HG02973 (cell line): Measurements from ENCODE around the gene SPINDOC.
A peak's percentile ranks its signal among the peaks of the same experiment; 100 is the strongest.
"Not testable (repeated sequence)": the region's sequence is repeated elsewhere in the genome, so short reads cannot be mapped to it uniquely, and the experiment has no call there.

Experiments used
- ATAC-seq: cut with Tn5 transposase; IDR thresholded peaks from one replicate; pipeline ENCODE4 v1.9.1; 2021; ENCODE audit warnings: moderate library complexity; ENCODE audit not compliant: unreplicated experiment

The SPINDOC gene

DNA sequence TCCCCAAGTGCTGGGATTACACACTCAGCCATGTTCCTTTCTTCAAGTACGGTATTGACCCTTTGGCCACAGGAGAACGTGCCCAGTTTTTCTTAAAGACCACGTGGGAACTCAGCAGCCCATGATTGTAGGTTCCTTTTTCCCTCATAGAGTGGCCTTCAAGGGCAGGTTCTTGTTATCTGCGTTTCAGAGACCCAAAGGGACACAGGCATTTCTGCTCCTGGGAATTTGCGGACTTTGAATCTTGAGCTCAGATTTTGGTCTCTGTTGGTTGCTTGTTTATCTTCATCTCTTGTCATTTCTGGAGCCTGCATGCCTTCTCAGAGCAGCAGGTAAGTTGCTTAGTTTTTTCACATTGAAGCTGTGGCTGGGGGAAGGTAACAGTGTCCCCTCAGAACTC lies 37.7 kb downstream of the SPINDOC start:
- no peak for ATAC-seq

DNA sequence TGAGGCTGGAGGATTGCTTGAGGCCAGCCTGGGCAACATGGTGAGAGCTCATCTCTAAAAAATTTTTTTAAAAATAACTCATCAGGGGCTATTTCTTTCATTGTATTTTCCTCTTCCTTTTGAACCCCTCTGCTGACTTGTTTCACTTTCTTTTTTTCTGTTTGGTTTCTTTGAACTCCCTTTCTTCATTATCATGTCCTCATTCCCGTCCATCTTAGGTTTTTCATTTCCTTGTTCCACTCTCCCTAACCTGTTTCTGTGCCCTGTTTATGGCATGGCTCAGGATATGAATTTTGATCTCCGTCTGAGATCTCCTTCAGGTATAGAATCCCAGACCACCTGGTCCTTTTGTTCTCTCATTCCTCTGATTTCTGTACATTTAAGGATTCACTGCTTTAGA lies 38.1 kb downstream of the SPINDOC start:
- ATAC-seq = no peak

DNA sequence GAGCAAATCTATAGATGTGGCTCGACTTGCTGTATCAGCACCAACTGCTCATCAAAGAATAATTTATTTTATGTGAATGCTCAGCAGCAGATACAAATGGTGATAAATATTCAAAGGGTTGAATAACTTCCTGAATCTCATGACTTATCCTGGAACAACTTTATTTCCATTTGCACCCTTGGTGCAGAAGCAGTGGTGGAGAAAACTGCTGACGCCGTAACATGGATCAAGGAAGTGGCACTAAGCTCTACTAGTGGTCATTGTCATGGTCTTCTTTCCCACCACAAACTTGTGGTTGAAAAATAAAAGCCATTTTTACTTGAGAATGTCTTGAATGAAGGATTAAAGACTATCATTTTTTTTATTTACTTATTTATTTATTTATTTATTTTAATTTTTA lies 40.2 kb downstream of the SPINDOC start:
- no peak for ATAC-seq

DNA sequence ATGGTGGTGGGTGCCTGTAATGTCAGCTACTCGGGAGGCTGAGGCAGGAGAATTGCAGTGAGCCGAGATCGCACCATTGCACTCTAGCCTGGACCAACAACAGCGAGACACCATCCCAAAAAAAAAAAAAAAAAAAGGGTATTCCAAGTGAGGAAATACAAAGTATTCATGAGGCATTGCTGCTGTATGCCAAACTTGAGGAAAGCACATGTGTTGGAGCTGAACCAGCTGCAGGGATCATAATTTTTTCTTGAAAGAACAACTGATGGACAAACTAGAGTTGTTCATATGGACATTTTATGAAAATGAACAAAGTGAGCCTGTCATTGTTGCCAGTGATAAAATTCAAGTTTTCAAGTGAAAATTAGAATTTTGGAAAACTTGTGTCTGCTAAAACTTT lies 41.4 kb downstream of the SPINDOC start:
- ATAC-seq = no peak

DNA sequence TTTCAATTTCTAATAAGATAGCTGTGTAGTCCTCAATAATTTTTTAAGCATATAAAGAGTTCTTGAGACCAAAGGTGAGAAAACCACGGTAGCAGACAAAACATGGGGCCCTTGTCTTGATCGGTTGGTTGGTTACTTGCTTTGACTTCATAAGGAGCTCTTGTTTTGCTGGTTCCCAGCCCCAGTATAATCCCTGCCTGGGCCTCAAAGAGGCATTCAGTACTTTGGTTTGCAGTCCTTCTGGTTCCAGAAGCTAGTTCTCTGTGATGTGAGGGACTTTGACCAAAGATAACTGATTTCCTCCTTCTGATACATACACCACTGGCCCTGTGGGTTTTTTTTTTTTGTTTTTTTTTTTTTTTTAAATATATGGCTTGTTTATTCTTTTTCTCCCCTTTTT lies 42.7 kb downstream of the SPINDOC start:
- ATAC-seq = no peak

DNA sequence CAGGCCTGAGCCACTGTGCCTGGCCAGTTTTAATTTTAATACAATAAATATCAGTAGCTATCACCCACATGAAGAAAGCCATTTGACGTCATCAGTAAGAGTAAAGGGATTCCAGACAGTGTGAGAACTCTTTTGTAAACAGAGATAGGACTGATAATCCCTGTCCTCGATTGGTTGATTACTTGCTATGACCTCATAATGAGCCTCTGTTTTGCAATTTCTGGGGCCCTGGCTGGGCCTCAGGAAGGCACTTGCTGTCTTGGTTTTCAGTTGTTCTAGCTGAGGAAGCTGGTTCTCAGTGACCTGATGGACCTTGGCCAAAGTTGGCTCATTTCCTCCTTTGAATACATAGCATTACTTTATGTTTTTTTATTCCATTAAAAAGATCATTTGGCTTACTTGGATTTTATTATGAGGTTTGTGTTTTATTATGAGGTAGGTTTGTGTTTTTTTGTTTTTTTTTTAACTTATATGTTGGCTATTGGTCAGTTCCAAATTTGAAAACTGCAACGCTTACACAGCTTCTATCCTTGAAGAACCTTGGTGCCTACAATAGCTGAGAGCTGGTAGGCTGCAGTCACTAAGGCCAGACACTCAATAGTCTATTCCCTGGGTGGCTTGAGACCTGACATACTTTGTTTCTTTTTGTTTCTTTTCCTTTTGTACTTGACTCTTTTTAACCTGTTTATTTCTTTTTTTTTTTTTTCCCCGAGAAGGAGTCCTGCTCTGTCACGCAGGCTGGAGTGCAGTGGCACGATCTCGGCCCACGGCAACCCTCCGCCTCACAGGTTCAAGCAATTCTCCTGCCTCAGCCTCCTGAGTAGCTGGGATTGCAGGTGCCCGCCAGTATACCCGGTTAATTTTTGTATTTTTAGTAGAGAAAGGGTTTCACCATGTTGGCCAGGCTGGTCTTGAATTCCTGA lies 45.6 kb downstream of the SPINDOC start:
- no peak for ATAC-seq

DNA sequence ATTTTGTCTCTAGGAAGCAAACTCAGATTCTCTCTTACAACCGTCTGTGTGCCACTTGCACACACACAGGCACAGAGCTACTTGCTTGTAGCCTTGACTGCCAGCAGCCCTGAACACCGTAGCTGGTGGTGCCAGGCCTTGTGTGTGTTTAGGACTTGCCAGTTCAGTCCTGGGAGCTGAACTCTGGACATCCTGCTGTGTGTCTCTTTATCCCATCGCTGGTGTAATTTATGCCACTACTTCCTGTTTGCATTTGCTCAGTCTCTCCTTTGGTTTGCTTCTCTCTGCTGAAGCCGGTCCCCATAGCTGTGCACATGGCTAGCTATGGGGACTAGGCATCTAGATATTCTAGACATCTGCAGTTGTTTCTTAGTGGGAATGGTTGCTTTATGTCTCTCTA lies 49.7 kb downstream of the SPINDOC start:
- ATAC-seq = no peak

DNA sequence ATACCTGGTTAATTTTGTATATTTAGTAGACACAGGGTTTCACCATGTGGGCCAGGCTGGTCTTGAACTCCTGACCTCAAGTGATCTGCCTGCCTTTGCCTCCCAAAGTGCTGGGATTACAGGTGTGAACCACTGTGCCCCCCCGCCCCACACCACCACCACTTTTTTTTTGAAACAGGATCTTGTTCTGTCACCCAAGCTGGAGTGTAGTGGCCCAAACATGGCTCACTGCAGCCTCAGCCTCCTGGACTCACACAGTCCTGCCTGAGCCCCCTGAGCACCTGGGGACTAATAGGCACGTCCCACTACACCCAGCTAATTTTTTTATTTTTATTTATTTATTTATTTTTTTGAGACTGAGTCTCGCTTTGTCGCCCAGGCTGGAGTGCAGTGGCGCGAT lies 50.4 kb downstream of the SPINDOC start:
- ATAC-seq = not testable (repeated sequence)

DNA sequence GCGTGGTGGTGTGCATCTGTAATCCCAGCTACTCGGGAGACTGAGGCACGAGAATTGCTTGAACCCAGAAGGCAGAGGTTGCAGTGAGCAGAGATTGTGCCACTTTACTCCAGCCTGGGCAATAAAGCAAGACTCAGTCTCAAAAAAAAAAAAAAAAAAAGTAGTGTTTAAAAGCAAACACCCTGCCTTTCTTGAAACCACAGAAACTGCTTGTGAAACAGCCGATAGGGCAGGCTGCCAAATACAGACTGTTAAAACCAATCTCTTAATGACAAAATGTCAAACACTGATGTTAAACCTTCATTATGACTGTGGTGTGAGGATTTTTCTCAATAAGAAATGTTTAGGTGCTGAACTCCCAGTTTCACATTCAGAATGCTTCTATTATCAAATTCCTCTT lies 53.0 kb downstream of the SPINDOC start:
- peak; percentile 46 for ATAC-seq

DNA sequence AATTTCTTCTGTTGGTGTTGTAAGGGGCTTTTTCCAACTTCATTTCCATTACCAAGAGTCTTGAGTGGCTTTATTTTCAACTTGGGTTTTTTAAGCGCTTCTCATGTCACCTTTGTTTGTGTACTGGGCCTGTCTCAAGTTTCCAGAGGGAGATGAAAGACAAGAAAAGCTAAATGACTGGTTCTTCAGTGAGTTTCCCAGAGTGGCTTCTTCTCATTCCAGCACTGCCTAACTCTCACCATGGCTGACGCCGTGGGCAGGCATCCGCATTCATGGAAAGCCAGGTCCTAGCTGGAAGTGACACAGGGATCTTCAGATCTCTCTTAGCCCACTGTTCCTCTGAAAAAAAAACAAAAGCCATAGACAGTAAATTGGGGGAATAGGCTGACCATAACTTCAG lies 54.3 kb downstream of the SPINDOC start:
- ATAC-seq = no peak

DNA sequence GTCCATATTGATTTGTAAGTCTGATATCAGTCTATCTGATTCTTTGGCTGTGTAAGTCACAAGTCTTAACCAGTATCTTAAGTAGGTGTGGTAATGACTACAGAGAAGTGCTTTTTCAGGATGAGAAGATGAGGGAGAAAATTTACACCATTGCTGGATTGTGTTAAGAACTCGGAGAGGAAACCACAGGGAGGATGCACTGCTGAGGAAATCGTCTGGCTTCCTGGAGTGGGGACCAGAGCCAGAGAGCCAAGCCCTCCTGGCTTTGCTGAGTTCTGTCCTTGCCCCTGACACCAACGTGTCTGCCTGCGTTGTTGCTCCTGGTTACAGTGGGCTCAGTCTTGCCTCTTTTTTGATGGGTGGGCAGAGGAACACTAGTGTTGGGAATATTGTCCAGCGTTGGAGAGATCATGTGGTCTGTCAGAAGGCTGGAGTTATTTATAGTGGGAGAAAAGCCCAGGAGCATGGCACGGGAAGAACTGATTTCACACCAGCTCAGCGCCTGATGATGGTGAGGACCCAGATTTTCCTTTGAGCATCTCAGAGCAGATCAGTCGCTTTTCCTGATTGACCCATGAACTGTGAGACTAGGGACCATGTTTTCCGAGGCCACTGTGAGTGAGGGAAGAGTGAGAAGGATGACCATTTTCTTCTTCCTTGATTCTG lies 55.3 kb downstream of the SPINDOC start:
- no peak for ATAC-seq

DNA sequence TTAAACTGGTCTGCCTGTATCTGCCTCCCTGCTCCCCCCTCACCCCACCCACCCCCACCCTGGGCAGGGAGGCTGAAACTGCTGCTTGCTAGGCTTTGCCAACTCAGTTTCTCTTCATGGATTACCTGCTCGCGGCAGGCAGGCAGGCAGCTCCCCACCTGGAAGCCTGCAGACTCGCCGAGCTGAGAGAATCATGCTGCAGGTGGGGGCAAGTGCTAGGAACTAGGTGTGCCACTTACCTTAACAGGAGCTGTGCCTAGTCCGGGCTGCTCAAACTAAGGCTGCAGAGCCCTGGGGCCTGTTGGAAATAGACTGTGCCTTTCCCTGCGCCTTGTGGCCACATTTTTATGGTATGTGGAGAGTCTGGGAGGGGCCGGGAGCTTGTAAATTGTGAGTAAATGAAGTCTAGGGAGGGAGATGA lies 55.9 kb downstream of the SPINDOC start:
- no peak for ATAC-seq

DNA sequence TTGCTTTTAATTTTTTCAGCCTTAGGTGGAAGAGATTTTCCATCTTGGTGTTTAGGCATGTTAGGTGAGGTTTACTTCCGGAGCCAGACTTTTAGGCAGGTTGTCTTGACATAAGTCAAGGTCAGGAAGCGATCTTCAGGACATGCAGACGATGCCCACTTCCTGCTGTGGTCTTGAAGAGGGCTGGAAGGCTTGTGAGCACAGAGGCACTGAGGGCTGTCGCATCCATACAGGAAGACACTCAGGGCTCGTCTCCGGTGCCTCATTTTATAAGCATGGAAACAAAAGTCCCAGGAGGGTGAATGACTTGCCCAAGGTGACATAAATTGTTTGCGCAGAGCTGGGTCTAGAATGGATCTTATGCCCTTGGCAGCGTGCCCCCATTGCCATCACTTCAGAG lies 56.4 kb downstream of the SPINDOC start:
- no peak for ATAC-seq

DNA sequence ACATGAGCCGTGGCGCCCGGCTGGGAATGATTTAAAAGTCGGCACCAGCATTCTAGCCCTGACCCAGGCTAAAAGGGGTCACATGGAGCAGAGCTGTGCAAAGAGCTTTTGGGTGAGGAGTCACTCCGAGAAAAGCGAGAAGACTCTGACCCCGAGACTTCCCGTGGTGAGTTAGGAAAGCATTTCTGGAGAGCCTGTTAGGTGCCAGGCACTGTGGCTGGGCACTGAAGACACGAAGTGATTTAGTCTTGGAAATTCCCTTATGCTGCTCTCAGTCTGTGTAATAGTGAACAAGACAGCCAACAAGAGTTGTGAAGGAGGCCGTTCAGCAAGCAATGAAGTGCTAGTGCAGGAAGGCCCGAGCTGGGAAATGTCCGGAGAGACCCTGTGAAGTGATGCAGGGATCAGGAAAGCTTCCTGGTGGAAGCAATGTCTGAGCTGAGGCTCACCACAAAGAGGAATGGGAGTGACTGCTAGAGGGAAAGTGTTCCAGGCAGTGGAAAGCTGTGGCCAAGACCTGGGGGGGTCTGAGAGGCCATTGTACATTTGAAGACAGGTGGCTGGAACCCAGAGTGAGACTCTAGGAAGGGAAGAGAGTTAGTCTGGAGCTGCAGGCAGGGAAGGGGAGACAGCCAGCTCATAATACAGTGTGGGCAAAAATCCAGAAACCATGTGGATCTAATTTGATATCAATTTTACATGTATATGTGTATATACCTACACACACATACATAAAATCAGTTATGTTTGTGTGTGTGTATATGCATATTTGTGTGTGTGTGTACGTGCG lies 57.3 kb downstream of the SPINDOC start:
- ATAC-seq = no peak

DNA sequence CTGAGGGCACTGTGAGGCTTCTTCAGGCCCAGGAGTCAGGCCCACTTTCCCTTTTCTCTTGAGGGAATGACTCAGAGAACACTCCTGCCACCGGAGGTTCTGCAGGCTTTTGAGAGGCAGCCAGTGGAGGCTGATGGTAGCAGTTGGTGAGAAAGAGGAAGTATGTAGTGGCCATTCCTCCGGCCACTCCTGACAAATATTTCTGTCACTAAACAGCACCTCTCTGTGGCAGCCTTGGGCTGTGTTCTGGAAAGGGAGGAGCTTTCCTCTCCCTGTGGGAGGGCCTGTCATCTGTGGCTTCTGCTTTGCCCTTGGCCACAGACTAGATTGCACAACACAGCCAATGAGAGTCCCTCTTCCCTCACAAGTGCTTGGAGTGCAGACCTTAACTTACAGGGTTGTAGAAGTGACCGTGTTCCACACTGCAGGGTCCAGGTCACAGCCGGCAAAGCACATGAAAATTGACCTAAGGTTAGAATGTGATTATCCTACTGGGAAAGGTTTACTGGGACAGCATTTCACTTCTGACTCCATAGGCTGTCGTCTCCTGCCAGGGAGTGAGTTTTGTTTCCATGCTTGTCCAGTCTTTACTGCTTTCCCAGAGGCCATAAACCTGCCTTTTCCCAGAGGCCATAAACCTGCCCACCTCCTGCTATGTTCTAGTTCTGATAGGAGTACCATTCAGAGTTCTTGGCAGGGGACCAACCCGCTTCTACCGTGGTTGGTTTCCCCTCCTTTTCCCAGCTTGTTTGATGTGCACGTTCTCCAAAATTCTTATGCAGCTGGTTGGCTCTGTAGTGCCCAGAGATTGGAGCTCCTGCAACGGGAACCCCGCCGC lies 58.9 kb downstream of the SPINDOC start:
- peak; percentile 81 for ATAC-seq

DNA sequence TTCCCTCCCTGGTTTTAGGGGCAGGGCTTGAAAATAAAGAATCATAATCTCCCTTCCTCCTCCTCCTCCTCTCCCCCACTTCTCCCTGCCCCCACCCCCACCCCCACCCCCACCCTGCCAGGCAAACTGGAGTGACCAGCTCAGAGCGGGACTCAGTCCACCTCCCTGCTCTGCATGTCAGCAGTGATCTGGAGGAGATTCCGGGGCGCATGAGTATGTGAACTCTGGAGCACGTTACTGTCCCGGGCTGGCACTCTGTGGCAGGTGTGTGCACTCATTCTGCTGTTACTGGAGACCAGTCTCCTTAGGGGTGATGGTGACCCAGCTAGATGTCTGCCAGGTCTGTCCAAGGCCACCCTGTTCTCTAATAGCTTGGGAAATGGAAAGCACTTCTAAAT lies 59.5 kb downstream of the SPINDOC start:
- ATAC-seq = no peak

DNA sequence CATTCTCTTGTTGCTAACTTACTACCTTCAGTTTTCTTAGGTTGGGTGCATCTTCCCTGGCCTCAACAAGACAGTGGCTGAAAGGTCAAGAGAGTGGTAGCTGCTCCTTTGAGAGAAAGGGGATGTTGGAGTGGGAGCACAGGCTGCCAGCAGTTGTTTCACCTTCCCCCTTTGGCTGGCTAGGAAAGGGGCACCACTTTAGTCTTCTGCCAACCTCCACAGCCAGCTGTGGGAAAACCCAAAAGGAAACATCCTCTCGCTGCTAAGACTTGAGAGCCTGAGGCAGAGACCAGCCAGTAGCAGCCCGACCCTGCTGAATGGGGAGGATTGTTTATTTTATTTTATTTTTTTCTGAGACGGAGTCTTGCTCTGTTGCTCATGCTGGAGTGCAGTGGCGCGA lies 60.1 kb downstream of the SPINDOC start:
- no peak for ATAC-seq

DNA sequence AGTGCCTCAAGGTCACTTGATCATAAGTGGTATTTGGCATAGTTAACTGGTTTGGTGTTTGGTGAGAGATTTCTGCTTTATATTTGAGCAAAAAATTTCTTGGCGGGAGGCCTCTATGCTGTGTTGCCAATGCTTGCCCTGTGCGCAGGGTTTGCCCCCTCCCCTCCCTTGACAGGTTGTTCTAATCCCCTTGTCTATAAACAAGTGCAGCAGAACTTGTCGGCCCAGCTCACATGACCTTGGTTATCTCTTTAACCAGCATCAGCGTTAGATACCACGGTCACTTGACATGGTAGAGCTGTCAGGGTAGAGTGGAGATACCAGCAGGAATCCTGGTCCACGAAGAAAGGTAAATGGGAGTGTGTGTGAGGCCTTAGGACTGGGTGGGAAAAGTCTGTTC lies 61.3 kb downstream of the SPINDOC start:
- no peak for ATAC-seq

DNA sequence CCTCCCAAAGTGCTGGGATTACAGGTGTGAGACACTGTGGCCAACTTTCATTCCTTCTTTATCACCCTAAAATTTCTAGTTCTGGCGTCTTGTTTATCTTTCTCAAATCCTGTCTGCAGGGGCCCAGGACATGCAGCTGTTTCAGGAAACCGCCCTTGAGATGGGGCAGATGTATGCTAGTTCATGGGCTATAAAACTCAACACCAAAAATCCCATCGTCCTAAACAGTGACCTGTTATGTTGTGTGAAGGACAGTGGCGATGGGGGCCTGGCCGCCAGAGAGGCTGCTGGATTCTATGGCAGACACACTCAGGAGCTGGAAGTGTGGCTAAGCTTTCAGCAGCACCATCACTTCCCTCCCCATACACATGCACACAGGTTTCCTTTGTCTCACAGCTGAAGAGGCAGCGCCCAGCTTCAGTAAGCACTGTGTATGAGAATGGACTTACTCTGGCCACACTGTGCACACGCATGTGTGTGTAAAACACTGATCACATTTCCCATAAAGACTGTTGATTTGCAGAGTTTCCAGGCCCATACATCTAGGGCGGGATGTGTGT lies 62.3 kb downstream of the SPINDOC start:
- ATAC-seq = no peak

DNA sequence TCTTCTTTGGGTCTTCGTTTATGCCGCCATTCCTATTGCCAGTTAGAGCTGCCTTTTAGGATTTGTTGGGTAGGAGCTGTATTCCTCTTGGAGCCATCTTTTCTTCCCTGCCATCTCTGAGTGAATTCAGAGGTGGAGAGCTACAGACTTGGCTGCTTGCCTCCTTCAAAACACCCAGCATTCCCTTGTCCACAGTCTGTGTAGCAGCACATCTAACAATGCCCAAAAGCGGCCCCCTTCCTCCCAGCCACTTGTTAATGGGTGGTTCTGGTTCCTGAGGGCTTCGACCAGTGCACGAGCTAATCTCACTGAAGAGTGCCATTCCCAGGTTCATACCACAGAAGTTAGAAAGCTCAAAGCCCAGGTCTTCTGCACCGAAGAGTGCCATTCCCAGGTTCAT lies 63.4 kb downstream of the SPINDOC start:
- no peak for ATAC-seq
